Measurements from ENCODE around the gene DERA.

DNA sequence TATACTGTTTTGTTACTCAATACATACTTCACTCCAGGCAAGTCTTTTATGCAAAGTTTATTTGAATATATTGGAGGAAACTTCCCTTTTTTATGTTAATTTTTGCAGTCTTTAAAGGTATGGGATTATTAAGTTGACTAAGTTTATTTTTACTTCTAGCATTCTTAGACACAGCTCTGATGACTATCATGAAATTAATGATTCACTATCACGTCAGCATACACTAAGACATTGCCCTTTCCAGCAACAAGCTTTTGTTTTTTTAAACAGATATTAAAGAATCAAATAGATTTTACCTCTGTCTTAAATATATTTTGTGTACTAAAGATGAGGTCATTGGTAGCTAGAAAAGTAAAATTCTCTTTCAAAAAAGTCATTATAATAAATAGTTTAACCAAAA is 52.1 kb downstream of the DERA start:
- no peak for TF ChIP-seq CTCF (IDR thresholded peaks at IDR 0.05)
- no peak for TF ChIP-seq POLR2A (IDR thresholded peaks at IDR 0.05)
